Eye (tissue), 1 donor: Measurements from ENCODE around the gene FILIP1L.

ENCODE experiments used
- DNase-seq: peaks from one replicate; pipeline ENCODE4 v3.0.0-alpha.2; 2015

FILIP1L gene

GRCh38 chr3:99969136-99969535, 145.2 kb downstream of the FILIP1L start:
- no peak for DNase-seq

DNA sequence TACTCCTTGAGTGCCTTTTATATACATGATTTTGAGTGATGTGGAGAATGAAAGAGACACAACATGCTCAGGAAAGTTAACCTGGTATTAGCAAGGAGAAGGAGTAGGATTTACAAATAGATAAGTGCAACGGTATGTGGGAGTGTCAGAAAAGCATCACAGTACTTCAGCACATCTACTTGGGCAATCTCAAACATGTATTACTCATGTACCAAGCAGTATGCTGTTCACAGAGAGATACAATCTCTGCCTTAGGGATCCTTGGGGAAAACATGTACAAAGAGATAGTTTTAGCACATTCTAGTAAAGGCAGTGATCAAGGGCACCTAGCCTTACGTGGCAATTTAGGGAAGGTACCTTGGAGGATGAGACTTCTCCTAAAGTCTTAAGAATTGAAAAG, 146.5 kb downstream of the FILIP1L start:
- DNase-seq, result no peak

- DNase-seq, result peak; percentile 66
Observed at GRCh38 chr3:99966662-99967416, 147.5 kb downstream of the FILIP1L start.

GRCh38 chr3:99965681-99966408, 148.5 kb downstream of the FILIP1L start:
- no peak for DNase-seq

DNA sequence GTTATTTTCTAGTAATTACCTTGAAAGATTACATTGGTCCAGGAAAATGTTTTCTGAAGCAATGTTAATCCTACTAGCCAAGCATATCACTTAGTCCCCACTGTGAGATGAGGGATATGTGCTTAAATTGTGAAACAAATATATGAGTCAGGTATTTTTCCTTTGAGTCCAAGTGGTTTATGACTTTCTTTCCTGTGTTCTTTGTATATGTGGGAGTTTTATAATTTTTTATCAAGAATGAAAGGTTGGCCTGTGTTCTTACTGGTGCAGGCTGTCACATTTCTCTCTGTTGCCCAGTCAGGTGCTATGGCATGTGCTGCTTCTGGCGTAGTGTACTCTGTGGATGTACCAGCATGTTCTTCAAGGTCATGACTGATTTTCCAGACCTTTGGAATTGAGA, 149.2 kb downstream of the FILIP1L start:
- no peak for DNase-seq

GRCh38 chr3:99962703-99963102, 151.6 kb downstream of the FILIP1L start:
- DNase-seq, result no peak

DNA sequence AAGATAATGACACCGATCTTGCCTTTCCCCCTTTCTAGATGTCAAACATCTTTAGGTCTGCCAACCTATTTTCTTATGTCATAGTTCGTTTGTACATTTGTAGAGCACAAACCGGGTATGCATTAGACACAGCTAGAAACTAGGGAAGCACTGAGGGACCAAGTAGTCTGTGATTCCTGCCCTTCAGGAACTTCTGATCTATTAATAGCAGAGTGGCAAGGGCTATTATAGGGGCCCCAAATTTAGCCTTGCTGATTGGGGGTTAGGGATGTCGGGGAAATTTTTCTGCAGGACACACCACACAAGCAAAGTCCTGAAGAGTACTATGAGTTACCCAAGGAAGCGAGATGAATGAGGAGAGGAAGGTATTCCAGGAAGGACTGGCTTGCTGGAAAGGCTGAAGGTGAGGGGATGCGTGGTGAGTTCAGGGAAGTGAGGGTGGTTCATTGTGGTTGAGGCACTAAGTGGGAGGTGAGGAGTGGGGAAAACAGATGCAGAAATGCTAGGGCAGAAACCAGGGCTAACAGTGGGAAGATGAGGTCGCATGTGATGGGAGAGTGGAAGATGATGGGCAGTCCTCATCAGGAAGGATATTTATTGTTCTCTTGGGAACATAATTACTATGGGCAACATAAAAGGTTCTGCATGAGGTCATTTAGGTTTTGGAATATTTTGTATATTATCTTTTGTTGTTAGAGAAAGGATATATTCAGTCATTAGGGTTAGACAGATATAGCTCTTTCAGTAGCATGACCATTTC, 152.4 kb downstream of the FILIP1L start:
- no peak for DNase-seq

GRCh38 chr3:99960941-99961340, 153.4 kb downstream of the FILIP1L start:
- DNase-seq, result no peak

DNA sequence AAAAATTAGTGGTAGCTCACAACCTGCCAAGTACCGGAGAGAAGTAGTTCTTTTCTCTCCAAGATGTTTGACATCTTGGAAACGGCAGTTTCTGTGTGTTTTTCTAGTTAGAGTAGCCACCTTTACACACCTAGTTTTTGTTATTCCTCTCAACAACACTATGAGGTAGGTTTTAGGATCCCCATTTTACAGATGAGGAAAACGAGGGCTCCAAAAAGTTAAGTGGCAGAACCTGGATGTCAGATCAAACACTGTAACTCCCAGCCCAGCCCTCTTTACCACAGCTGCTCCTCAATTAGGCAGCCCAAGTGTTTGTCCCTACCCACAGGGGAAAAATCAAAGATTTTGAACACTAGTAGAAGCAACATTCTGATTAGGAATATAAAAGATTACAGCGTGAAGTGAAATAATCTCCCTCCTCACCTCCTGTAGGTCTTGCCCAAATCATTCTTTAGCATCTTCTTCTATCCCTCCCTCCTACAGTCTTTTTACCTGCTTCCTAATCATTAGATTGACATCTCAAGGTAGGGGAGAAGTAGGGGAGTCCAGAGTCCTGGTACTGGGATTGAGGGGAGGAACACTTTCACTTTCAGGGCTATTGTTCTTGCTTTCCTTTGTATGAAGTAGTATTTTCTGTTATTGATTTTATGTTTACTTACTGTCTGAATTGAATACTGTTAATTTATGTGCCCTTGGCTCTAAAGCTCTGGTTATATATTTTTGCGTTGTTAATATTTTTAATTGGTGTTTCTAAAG, 154.0 kb downstream of the FILIP1L start:
- DNase-seq, result no peak

- DNase-seq, result no peak
Observed at GRCh38 chr3:99958222-99958912, 155.9 kb downstream of the FILIP1L start.

- peak; percentile 62 for DNase-seq
Observed at GRCh38 chr3:99957151-99957796, 157.0 kb downstream of the FILIP1L start.

DNA sequence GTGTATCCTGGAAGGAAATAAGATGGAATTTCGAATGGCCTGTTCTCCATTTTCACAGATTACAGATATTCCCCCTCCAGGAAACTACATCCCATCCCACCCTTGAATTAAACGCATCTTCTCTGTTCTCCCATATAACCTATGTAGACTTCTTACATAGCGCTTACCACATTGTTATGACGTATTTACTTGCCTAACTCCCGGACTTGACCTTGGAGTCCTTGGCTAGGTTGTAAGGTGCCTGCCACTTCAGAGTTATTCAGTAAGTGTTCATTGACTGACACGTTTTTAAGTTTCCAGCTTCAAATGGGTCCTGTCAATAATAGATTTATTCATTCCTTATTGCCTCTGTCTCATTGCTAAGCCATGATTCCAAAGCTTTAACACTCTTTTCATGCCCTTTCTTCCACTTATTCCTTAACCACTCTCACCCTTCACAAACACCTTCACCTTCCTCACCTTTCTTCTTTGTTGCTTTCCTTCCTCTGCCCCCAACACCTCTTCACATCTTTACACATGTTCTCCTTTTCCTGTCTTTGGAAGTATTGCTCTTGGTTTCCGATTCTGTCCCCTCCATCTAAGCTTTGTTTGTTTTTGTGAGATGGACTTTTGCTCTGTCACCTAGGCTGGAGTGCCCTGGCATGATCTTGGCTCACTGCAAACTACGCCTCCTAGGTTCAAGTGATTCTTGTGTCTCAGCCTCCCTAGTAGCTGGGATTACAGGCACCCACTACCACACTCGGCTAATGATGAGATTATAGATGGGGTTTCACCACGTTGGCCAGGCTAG, 158.3 kb downstream of the FILIP1L start:
- DNase-seq, result no peak

GRCh38 chr3:99954914-99955644, 159.2 kb downstream of the FILIP1L start:
- no peak for DNase-seq

- DNase-seq, result no peak
Observed at GRCh38 chr3:99953596-99953995, 160.7 kb downstream of the FILIP1L start.

DNA sequence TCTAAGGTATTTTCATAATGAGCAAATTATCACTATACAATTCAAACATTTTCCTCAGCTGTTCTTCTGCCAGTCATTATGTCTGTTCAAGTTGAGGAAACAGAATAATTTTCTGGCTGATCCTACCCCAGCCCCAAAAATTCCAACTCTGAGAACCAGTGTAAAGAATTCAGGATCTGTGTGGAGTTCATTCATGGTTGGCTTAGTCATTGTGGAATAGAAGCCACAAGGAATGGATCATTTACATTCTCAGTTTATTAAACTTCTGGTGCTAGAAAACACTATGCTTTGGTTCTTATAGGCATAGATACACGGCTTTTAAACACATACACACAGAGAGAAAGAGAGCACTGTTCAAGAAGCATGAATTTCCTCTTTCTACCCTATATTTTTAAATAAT, 162.0 kb downstream of the FILIP1L start:
- DNase-seq, result no peak

DNA sequence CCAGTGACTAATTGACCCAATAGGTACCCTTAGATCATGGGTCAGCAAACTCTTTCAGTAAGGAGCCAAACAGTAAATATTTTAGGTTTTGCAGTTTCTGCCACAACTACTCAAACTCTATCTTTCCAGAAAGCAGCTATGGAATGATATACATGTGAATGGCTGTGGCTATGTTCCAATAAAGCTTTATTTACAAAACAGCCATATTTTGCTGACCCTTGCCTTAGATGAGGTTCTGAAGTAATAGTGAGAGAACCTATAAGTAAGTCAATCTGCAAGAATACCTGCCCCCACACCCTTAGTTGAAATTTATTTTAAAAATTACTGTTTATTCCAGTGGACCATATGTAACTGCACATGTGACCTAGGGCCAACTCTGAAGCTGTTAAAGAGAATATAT, 162.6 kb downstream of the FILIP1L start:
- DNase-seq, result no peak

DNA sequence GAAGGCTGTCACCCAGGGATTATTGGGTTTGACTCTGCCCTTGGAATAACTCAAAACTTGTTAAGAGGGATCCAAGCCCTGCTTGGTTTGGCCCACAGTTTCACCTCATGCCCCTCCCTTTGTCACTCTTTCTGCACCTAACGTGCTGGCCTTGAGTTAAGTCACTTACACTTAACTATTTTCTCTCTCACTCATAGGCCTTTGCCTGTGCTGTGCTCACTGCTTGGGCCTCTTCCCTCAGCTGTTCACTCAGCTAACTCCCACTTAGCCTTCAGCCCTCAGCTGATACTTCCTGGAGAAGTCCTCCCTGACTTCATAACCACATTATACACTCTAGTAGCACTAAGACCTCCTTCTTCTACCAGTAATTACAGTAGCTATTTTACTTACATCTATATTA, 163.4 kb downstream of the FILIP1L start:
- DNase-seq, result no peak

- no peak for DNase-seq
Observed at GRCh38 chr3:99949956-99950670, 164.2 kb downstream of the FILIP1L start.

DNA sequence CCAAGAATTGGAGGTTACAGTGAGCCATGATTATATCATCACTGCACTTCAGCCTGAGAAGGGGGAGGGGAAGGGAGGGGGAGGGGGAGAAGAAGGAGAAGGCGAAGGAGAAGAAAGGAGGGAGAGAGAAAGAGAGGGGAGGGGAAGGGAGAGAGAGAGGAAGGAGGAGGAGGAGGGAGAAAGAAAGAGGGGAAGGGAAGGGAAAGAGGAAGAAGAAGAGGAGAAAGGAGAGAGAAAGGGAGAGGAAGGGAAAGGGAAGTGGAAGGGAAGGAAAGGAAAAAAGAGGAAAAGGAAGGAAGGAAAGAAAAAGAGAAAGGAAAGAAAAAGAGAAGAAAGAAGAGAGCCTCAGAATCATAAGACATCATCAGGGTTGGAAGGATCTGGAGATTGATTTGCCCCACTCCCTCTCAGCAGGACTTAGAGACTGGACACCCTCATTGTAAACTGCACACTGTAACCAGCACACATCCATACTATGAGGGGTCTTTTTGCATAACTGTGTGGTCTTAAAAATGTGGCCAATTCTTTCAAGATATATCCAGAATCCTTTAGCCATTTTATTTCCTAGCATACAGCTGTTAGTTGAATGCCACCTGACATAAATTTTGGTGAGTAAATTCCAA, 165.7 kb downstream of the FILIP1L start:
- DNase-seq, result no peak
